T-helper 22 cell (primary cell): ENCODE results near the gene PDGFA.

Experiments used
- DNase-seq: peaks from one replicate; pipeline ENCODE4 v3.0.0-alpha.2; 2020; ENCODE audit warnings: low read depth

Gene PDGFA

DNA sequence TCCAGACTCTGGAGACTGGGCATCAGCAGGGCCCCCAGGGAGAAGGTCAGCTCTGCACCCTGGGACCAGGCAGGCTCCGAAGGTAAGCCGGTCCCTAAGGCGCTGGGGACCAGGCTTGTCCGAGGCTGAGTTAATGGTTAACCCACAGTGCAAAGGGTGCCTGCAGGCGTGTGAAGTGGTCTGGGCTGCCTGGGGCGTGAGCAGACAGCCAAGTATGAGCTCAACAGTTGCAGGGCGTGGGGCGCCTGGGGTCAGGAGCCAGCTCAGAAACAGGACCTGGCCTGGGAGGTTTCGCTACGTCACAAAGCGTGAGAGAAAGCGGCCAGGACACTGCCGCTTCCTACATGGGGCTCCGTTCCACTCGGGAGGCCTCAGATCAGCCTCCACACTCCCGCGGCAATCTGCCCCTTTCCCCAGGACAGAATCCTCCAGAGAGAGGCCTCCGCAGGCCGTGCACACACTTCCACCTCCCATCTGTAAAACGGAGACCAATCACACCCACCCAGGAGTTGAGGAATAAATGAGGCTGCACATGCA, 16.0 kb downstream of the PDGFA start:
- DNase-seq: no peak

DNA sequence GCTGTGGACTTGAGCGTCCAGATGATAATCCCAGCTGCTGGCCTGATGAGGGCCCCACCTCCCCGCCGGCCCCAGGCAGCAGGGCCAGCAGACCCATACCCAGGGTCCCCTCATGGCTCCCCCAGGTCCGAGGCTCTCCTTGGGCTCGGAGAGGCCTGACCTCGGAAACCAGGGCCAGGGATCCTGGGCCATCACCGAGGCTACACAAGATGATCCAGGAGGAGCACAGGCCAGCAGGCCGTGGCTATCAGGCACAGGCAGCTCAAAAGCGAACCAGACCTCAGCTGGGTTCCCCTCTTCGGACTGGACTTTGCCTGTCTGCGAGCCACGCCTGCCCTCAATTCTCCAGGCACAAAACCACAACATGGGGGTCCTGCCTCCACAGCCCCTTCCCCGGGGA, 17.4 kb downstream of the PDGFA start:
- no peak for DNase-seq

DNA sequence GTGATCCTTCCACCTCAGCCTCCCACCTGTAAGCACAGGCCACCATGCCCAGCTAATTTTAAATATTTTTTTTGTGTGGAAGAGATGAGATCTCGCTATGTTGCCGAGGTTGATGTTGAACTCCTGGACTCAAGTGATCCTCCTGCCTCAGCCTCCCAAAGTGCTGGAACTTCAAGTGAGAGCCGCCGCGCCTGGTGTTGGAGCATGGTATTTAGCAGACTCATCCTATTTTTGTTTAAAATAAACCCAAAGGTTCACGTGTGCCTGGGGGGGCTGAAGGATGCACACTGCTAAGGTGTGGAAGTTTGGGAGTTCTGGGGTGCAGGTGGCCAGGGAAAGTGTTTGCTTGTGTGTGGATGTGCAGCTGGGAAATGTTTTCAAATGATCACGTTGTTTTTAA, 18.1 kb downstream of the PDGFA start:
- no peak for DNase-seq

DNA sequence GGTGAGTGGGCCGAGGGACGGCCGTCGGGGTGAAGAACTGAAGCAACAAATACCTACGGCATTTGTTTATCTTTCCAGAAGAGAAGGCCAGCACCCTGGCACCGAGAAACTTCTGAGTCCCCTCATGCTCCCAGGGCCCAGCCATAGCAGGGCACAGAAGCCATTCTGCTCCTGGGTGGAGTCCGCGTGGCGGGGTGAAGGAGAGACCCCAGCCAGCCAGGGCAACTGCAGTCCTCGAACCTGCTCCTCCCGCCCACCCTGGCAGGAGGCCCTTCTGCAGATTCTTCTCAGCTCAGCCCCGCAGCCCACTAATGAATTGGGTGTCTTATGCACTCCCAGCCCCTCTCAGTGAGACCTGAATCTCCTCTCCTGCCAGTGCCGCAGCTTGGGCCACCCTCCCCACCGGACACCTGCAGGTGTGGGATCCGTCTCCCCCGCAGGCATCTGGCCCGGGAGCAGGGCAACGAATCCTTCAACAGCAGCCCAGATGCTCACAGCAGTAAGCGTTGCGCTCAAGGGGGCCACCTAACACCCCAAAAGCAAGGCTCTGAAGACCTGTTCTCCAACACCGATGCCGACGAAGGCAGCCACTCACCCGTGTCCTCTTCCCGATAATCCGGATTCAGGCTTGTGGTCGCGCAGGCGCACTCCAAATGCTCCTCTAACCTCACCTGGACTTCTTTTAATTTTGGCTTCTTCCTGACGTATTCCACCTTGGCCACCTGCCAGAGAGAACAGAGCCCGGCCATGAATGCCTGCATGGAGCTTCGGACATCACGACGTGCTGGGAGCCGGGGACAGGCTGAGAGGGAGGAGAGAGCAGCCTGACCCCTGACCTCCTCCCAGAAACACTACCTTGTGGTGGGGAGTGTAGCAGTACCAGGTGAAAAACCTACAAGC, 18.9 kb downstream of the PDGFA start:
- DNase-seq: no peak

DNA sequence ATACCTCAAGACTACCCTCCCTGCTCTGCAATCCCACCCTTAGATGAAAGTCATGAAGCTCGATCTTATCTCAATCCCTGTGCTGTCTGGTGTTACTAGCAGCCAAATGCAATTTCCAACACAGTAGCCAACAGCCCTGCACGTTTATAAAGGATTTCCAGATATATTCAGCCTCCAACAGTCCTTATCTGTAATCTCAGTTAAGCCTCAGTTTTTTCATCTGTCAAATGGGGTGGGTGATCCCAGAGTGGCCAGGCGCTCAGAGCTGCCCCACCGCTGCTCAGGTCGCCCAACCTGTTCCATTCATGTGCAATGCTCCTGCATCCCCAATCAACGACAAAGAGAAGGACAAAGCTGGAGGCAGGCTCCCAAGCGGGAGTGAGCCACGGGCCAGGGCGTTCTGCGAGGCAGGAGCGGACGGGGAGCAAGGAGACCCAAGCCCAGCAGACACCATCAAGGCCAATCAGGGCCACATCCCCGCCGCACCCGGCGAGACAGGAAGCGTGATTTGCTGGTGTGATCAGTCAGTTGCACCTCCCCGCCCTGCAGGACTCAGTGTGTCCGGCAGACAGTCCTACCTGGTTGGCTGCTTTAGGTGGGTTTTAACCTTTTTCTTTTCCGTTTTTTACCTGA, 19.7 kb downstream of the PDGFA start:
- DNase-seq: no peak

DNA sequence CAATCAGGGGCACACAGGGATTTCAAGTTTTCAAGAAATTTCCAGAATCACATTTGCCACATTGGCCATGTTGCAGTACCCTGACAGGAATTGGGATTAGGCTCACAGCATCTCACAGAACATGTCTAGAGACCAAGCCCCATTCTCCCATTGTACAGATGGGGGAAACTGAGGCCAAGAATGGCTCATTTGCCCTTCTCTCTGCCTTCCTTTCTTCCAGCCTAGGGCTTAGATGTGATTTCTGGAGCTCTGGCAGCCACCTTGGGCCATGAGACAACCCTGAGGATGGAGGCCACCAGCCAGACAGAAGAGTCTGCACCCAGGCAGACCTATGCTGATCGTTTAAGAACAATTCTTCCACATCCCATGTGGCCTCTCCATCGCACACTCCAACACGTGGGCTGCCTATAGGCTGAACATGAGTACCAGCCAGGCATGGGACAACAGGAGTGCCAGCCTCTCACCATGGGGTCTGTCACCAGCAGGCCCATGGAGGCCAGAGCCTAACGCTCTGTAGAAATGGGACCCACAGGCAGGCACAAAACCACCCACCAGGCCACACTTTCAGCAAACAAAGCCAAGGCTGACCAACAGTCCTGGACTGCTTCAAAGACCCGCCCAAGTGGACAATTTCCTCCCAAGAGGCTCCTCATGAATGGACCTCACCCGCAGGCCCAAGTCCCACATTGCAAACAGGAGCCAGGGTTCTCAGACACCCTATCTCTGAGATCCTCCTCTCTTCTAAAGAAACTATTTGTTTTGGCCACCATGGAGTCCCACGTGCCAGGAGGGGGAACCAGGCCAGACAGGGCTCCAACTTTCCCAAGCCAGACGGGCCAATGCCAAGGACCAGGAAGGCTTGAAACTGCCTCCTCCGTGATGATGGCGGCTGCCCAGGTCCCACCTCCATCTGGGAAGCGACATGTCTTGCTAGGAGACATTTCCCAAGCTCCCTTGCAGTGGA, 20.7 kb downstream of the PDGFA start:
- DNase-seq: no peak

DNA sequence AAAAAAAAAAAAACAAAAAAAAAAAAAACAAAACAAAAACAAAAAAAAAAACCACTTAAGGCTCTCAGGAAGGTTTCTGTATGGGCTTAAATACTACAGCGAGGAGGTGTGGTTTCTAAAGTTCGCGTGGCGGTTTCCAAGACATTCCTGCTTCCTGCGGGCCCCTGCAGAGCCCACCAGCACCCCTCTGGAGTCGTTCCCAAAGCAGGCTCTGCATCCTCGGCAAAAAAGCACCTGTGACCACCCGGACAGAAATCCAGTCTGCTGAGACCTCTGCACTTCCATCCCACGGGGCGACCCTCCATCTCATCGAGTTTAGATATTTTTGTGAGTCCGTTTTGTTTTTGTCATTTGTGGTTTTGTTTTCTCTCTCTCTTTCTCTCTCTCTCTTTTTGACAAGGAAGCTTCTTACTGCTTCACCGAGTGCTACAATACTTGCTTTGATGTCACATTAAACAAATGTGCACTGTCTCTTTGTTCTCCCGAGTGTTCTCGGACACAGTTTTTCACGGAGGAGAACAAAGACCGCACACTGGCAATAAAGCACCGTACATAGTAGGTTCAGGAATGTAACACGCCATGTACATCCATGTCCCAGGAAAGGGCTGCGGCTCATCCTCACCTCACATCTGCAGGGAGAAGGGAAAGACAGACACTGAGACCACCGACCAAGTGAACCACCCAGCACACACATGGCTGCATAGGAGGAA, 21.5 kb downstream of the PDGFA start:
- no peak for DNase-seq

- DNase-seq: no peak
Observed at GRCh38 chr7:497346-497745, 22.3 kb downstream of the PDGFA start.

GRCh38 chr7:496528-497295, 22.9 kb downstream of the PDGFA start:
- no peak for DNase-seq

- DNase-seq: no peak
Observed at GRCh38 chr7:495761-496321, 23.8 kb downstream of the PDGFA start.

DNA sequence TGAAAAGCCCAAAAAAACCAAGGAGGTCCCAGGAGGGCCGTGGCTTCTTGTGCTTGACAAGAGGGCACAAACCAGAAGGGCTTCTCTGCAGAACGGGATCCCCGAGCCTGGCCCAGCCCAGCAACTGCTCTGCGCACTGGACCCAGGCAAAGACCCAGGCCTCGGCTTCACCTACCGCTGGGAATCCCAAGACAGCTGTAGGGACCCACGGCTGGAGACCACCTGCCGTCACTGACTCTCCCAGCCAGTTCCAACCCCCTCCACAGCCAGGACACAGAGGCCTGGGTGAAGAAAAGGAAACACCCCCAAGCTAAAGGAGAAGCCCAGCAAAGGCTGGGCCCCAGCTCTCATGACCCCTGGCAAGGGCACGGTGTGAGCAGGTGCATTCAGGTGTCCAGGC, 24.3 kb downstream of the PDGFA start:
- no peak for DNase-seq

DNA sequence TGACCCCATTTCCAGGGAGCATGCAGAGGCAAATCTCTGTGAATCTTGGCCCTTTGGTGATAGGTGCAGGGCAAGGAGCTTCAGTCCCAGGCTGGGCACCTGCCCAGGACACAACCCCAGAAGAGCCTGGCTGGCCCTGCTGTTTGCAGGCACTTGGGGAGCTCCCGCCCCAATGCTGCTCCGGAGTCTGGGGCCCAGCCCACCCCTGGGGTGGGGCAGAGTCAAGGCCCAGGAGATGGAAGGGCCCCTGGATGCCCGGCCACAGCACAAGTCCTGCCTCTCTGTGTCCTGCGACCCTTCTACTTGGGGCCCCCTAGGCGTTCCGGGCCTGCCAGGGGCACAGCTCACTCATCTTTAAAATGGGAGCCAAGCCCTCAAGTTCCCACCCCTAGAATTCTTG, 24.7 kb downstream of the PDGFA start:
- DNase-seq: no peak

DNA sequence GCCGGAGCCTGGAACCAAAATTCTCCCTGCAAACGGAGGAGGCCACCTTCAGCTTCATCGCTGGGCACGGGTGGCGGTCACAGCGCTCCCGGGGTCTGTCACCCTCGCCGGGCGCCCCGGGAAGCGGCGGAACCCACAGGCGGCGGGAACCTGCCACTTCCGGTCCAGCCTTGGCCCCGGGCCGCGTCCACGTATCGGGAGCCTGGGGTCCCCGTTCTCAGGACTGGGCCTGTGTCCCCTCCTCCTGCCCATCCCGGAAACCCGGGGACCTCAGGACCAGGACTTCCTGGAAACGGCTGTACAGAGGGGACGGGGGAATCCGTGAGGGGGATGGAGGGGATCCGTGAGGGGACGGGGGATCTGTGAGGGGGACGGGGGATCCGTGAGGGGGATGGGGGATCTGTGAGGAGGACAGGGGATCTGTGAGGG, 25.4 kb downstream of the PDGFA start:
- DNase-seq: no peak

DNA sequence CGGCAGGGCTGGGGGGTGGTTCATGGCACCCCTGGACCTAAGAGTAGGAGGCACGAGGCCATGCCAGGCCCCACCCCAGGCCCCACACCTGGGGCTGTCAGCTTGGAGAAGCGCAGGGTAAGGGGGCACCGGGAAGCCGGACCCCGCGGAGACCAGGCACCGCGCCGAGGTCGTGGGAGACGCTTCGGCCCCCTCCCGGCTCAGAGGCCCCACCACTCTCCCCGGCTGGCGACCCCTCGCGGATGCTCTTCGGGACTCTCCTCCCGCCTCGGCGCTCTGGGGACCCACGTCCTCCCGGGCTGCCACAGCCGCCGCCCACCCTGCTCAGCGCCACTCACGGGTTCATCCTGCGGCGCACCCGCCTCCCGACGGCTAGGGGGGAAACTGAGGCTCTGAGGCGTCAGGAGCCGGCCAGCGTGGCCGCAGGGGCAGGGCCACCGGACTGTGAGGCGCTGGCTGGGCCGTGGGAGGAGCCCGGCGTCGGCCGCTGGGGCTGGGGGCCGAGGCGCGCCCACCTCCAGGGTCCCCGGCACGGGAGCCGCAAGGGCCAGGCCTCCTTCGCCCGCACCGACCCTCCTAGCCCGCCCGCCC, 25.9 kb downstream of the PDGFA start:
- no peak for DNase-seq

DNA sequence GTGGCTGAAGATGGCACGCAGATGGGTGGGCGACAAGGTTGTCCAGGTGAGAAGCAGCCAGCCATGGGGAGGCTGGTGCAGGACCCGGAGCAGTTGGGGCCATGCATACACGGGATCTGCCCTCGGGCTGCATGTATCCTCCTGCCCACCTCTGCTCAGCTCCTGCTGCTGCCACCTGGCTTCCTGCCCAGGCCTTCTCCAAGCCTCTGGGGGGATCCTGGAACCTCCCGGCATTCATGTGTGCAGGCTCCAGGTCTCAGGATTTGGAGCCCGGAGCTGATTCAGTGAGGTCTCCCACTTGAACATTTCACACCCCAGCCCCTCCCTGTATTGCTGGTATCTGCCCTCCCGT, 27.0 kb downstream of the PDGFA start:
- no peak for DNase-seq

- no peak for DNase-seq
Observed at GRCh38 chr7:491958-492713, 27.5 kb downstream of the PDGFA start.

DNA sequence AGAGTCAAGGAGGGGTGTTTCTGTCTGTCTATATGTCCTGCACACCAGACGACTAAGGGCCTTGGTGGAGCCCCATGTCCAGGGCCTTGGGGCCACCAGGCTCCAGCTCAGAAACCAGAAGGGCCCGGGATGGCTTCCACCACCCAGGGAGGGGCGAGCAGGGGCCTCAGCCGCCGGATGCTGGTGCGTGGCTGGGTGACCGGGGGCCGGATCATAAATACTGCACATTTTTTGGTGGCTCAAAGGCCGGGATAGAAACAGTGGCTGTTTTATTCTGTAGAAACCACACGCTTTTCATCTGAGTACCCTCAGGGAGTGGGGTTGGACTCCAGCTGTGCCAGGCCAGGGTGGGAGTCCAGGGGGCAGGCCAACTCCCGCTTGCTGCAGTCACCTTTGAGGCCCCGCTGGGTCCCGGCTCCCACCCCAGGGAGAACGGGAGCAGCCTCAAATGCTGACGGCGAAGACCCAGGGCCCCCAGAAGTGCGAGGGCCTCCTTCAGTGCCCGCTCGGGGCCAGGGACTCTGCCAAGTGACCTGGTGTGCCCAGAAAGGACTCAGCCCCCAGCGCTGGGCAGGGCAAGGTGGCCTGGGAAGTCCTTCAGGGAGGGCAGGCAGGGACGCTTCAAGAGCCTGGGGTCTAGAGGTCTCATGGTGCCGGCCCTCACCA, 28.2 kb downstream of the PDGFA start:
- DNase-seq: no peak

GRCh38 chr7:490461-491291, 29.0 kb downstream of the PDGFA start:
- no peak for DNase-seq
